ENCODE measurements around the gene TAP1.

DNA sequence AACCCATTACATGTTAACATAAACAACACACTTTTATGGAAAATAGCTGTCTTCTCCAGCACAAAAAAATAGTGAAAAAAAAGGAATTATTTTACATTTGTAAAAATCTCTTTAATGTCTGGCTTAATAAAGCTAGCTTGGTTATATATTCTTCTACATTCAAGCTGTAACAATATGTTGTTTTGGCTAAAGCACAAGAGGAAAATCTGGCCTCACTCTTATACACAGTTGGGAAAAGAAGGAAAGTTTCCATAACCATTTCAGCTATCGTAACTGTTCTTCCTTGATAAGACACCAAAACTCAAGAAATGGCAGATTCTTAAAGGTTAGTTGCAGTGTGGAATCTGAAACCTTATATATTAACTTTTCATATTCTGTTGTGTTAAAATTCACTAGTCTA lies 44.3 kb downstream of the TAP1 start:
- TF ChIP-seq, protein P1, sequence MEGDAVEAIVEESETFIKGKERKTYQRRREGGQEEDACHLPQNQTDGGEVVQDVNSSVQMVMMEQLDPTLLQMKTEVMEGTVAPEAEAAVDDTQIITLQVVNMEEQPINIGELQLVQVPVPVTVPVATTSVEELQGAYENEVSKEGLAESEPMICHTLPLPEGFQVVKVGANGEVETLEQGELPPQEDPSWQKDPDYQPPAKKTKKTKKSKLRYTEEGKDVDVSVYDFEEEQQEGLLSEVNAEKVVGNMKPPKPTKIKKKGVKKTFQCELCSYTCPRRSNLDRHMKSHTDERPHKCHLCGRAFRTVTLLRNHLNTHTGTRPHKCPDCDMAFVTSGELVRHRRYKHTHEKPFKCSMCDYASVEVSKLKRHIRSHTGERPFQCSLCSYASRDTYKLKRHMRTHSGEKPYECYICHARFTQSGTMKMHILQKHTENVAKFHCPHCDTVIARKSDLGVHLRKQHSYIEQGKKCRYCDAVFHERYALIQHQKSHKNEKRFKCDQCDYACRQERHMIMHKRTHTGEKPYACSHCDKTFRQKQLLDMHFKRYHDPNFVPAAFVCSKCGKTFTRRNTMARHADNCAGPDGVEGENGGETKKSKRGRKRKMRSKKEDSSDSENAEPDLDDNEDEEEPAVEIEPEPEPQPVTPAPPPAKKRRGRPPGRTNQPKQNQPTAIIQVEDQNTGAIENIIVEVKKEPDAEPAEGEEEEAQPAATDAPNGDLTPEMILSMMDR (IDR thresholded peaks at IDR 0.05; ENCODE audit: low read depth, low read length) = no peak
- no peak for TF ChIP-seq EZH2phosphoT487 (IDR thresholded peaks at IDR 0.05; ENCODE audit: low read depth)
